ENCODE results near the gene FYB1.

- no peak for TF ChIP-seq CTCF (IDR thresholded peaks at IDR 0.05; ENCODE audit: insufficient read depth, low read depth, low read length)
- TF ChIP-seq EZH2 (IDR thresholded peaks at IDR 0.05; ENCODE audit: insufficient read depth, low read length), result no peak
These were observed 76.1 kb downstream of the FYB1 start for GRCh38 chr5:39143151-39143860.
